GM10248 (cell line): ENCODE data around the gene HPD.
"Not testable (repeated sequence)": the region's sequence is repeated elsewhere in the genome, so short reads cannot be mapped to it uniquely, and the experiment has no call there.

Source experiments
- CTCF ChIA-PET: fragments of 300-600 bp; sonication (Branson Sonifier 250); formaldehyde crosslinking; extraction: SDS; loops from one replicate; lab custom pipeline; 2021; ENCODE audit warnings: antibody characterized with exemption; lab: Yijun Ruan, JAX
- POLR2A ChIA-PET: fragments of 350-650 bp; sonication (Branson Sonifier 250); formaldehyde crosslinking; extraction: SDS; loops from one replicate; lab custom pipeline; 2020; ENCODE audit warnings: antibody characterized with exemption; lab: Yijun Ruan, JAX
- DNase-seq: peaks from one replicate; pipeline ENCODE4 v3.0.0; 2012; ENCODE audit errors: extremely low spot score
- CTCF ChIP-seq: IDR thresholded peaks from 2 replicates; pipeline ENCODE4 v1.5.1; 2012; ENCODE audit warnings: mild to moderate bottlenecking, low read depth; ENCODE audit errors: extremely low read depth, missing control alignments, control extremely low read depth

The HPD gene

GRCh38 chr12:121866331-121866730, 7.7 kb upstream of the HPD start:
- TF ChIP-seq CTCF = no peak
- ChIA-PET CTCF (no interaction called here), POLR2A (no interaction called here)
- DNase-seq = no peak

GRCh38 chr12:121861636-121862254, 3.1 kb upstream of the HPD start:
- POLR2A ChIA-PET = no interaction called here
- no peak for DNase-seq
- no peak for TF ChIP-seq CTCF
- CTCF ChIA-PET = interaction anchor here (0.9 to 1.0 kb wide), 3 partner anchors 11 to 86 kb away, joined by 3 to 4 read pairs (median 3); no protein-coding TSS in a partner anchor

- DNase-seq, CTCF ChIA-PET: not testable (repeated sequence)
- POLR2A ChIA-PET = interaction anchor here (1.2 kb wide), 1 partner anchor 28 kb away, joined by 4 read pairs; the partner anchor contains the start of gene PSMD9
These were observed 2.0 kb upstream of the HPD start for GRCh38 chr12:121860699-121861098.

- no peak for TF ChIP-seq CTCF
- CTCF ChIA-PET = no interaction called here
- POLR2A ChIA-PET = interaction anchor here (1.2 kb wide), 1 partner anchor 28 kb away, joined by 4 read pairs; the partner anchor contains the start of gene PSMD9
- no peak for DNase-seq
These were observed 1.6 kb upstream of the HPD start for GRCh38 chr12:121860257-121860656.

- POLR2A ChIA-PET = no interaction called here
- no peak for DNase-seq
These were observed 369 bp downstream of the HPD start for GRCh38 chr12:121858318-121858661.

GRCh38 chr12:121857322-121858246, 1.1 kb downstream of the HPD start:
- POLR2A ChIA-PET = no interaction called here
- no peak for TF ChIP-seq CTCF
- no peak for DNase-seq
- CTCF ChIA-PET = interaction anchor here (2.2 kb wide), 1 partner anchor 63 kb away, joined by 4 read pairs; no protein-coding TSS in a partner anchor

More at GRCh38 chr12:121858318-121858661, 369 bp downstream of the HPD start:
- CTCF ChIA-PET = interaction anchor here (2.2 kb wide), 1 partner anchor 64 kb away, joined by 4 read pairs; no protein-coding TSS in a partner anchor
- TF ChIP-seq CTCF = no peak

- CTCF ChIA-PET = interaction anchor here (1.2 kb wide), 1 partner anchor 58 kb away, joined by 3 read pairs; no protein-coding TSS in a partner anchor
- DNase-seq, POLR2A ChIA-PET: not testable (repeated sequence)
These were observed 6.3 kb downstream of the HPD start for GRCh38 chr12:121852392-121852791.
